K562 (cell line): ENCODE data around the gene CYLD. TPM values are rescaled to one million over a fixed set of nuclear protein-coding genes. Genes with fewer than 3 reads are reported as not detected.

Experiments
- ATAC-seq: fragments of 200-7000 bp; cut with Tn5 transposase; 3 replicates; pipeline ENCODE4 v1.9.1; 2020; ENCODE audit warnings: moderate library complexity
- BruUV-seq: library from RNA; stranded (reverse); fragments of 400-500 nt; replicated peaks from 2 replicates; lab custom pipeline; 2021; lab: Mats Ljungman, UMichigan
- CTCF ChIA-PET: fragments of 300-600 bp; formaldehyde crosslinking; extraction: SDS; loops from one replicate; lab custom pipeline; 2021; ENCODE audit warnings: low intra/inter-chr PET ratio; lab: Yijun Ruan, JAX
- POLR2A ChIA-PET: fragments of 300-600, 350-650 bp; sonication (Branson Sonifier 250); formaldehyde crosslinking; extraction: SDS; loops from one replicate; lab custom pipeline; 2021; ENCODE audit warnings: antibody characterized with exemption, inconsistent platforms; lab: Yijun Ruan, JAX
- DNase-seq, 4 experiments: peaks; one replicate each; pipeline versions ENCODE4 v3.0.0 to v3.0.0-alpha.2; 2011 to 2018; ENCODE audit warnings: low spot score in 3 of 4, mixed read lengths in 3 of 4; ENCODE audit errors: extremely low read depth in 1 of 4
- FAIRE-seq: peaks from 2 replicates; lab custom pipeline; 2011; peaks lifted over from hg19 to GRCh38; lab: Jason Lieb, UNC
- H2AFZ ChIP-seq: 2 replicates; pipeline ENCODE4 v1.6.0; 2011; ENCODE audit warnings: low read depth, low read length, control low read depth, inconsistent platforms
- H3K27ac ChIP-seq: fragments of 200-600 bp; 3 replicates; pipeline ENCODE4 v1.8.0; 2011; ENCODE audit warnings: low read depth, mild to moderate bottlenecking, control low read depth, inconsistent platforms, low read length, moderate library complexity, mixed read lengths; ENCODE audit errors: extremely low read depth
- H3K27me3 ChIP-seq, 2 experiments: fragments of 300-600 bp in 1 of 2; 2 replicates in 1 of 2; 3 replicates in 1 of 2; pipeline versions ENCODE4 v1.6.0 to v1.8.0; 2011; ENCODE audit warnings: inconsistent platforms in 2 of 2, low read length in 2 of 2, mild to moderate bottlenecking in 1 of 2, mixed read lengths in 1 of 2, moderate library complexity in 1 of 2; ENCODE audit not compliant: control insufficient read depth in 2 of 2, insufficient read depth in 2 of 2
- H3K36me3 ChIP-seq: fragments of 300-600 bp; 3 replicates; pipeline ENCODE4 v1.8.0; 2011; ENCODE audit warnings: mild to moderate bottlenecking, low read length, inconsistent platforms; ENCODE audit not compliant: control insufficient read depth, insufficient read depth
- H3K4me1 ChIP-seq, 2 experiments: fragments of 200-600 bp in 1 of 2; replicated peaks in 1 of 2; 2 replicates in 1 of 2; 3 replicates in 1 of 2; pipeline versions ENCODE4 v1.5.1 to v1.8.0; 2011; ENCODE audit warnings: inconsistent platforms in 2 of 2, low read length in 2 of 2, mild to moderate bottlenecking in 1 of 2, mixed read lengths in 1 of 2, moderate library complexity in 1 of 2; ENCODE audit not compliant: control insufficient read depth in 2 of 2, insufficient read depth in 2 of 2
- H3K4me2 ChIP-seq: 2 replicates; pipeline ENCODE4 v1.6.1; 2011; ENCODE audit warnings: low read length, control low read depth, inconsistent platforms, mixed read lengths; ENCODE audit not compliant: insufficient read depth
- H3K4me3 ChIP-seq: fragments of 200-600 bp; sonication (generic), shearing (Covaris generic); 2 replicates; pipeline ENCODE4 v1.5.1; 2016; ENCODE audit warnings: control low read depth, inconsistent platforms
- H3K79me2 ChIP-seq: fragments of 200-600 bp; 3 replicates; pipeline ENCODE4 v1.8.0; 2011; ENCODE audit warnings: low read length, inconsistent platforms; ENCODE audit not compliant: control insufficient read depth, insufficient read depth
- H3K9ac ChIP-seq, 2 experiments: 2 replicates each; pipeline versions ENCODE4 v1.6.0 to v1.6.1; 2011; ENCODE audit warnings: low read depth in 2 of 2, low read length in 2 of 2, control low read depth in 1 of 2, inconsistent platforms in 1 of 2, mild to moderate bottlenecking in 1 of 2, mixed read lengths in 1 of 2; ENCODE audit not compliant: insufficient read depth in 1 of 2
- H3K9me1 ChIP-seq: one replicate; pipeline ENCODE4 v1.6.0; 2011; ENCODE audit warnings: inconsistent platforms, mild to moderate bottlenecking, low read length, moderate library complexity; ENCODE audit not compliant: control insufficient read depth, insufficient read depth
- H3K9me3 ChIP-seq: replicated peaks from 2 replicates; pipeline ENCODE4 v1.5.1; 2011; ENCODE audit warnings: low read depth, low read length, inconsistent platforms; ENCODE audit not compliant: control insufficient read depth, insufficient read depth
- H4K20me1 ChIP-seq: replicated peaks from 2 replicates; pipeline ENCODE4 v1.6.1; 2011; ENCODE audit warnings: low read length, inconsistent platforms, mixed read lengths; ENCODE audit not compliant: control insufficient read depth, insufficient read depth
- ARID2 ChIP-seq: fragments of 450-650 bp; IDR thresholded peaks from 2 replicates; pipeline ENCODE4 v1.6.1; 2017; ENCODE audit warnings: antibody characterized with exemption, mild to moderate bottlenecking
- BCL6 ChIP-seq: fragments of 250-450 bp; sonication (Bioruptor Pico); IDR thresholded peaks from 2 replicates; pipeline ENCODE4 v1.4.0; 2020
- CTCF ChIP-seq, 3 experiments: IDR thresholded peaks in 2 of 3; conservative IDR thresholded peaks in 1 of 3; 2 replicates each; pipeline ENCODE4 v1.5.1; 2011 to 2012; ENCODE audit warnings: low read length in 3 of 3, mild to moderate bottlenecking in 3 of 3, control low read depth in 2 of 3, improper control_type of control experiment in 1 of 3, inconsistent platforms in 1 of 3, low read depth in 1 of 3, mixed read lengths in 1 of 3, moderate library complexity in 1 of 3; ENCODE audit not compliant: insufficient read depth in 2 of 3
- ETV1 ChIP-seq: fragments of 450-650 bp; conservative IDR thresholded peaks from 2 replicates; pipeline ENCODE4 v1.6.1; 2016; ENCODE audit warnings: missing genetic modification characterization, control low read depth, low read depth, missing compliant biosample characterization
- GABPB1 ChIP-seq: sonication (generic); formaldehyde crosslinking; IDR thresholded peaks from 2 replicates; pipeline ENCODE4 v1.8.0; 2022; ENCODE audit warnings: mild to moderate bottlenecking, missing genetic modification reagents
- KDM5B ChIP-seq: fragments of 200-600 bp; sonication (generic); IDR thresholded peaks from 2 replicates; pipeline ENCODE4 v1.6.1; 2012; ENCODE audit warnings: low read depth, mild to moderate bottlenecking, moderate library complexity, low read length, control low read depth, inconsistent platforms; ENCODE audit not compliant: insufficient replicate concordance
- MTA1 ChIP-seq: fragments of 450-650 bp; IDR thresholded peaks from 2 replicates; pipeline ENCODE4 v1.6.1; 2017; ENCODE audit warnings: borderline replicate concordance
- NELFE ChIP-seq: IDR thresholded peaks from 2 replicates; pipeline ENCODE4 v1.6.1; 2011; ENCODE audit warnings: mild to moderate bottlenecking; ENCODE audit not compliant: insufficient read depth, insufficient read length
- NFIC ChIP-seq: fragments of 450-650 bp; IDR thresholded peaks from 2 replicates; pipeline ENCODE4 v1.6.1; 2017; ENCODE audit warnings: mild to moderate bottlenecking, inconsistent platforms
- POLR2B ChIP-seq: fragments of 450-650 bp; IDR thresholded peaks from 2 replicates; pipeline ENCODE4 v1.6.1; 2018; ENCODE audit warnings: low read depth; ENCODE audit not compliant: partially characterized antibody
- SREBF1 ChIP-seq: fragments of 150-350 bp; IDR thresholded peaks from 2 replicates; pipeline ENCODE4 v1.6.1; 2014; ENCODE audit warnings: antibody characterized with exemption, low read depth, low read length, borderline replicate concordance
- STAG1 ChIP-seq: sonication (generic); formaldehyde crosslinking; IDR thresholded peaks from 2 replicates; pipeline ENCODE4 v1.5.0; 2020; ENCODE audit warnings: missing genetic modification reagents, borderline replicate concordance
- ZBTB12 ChIP-seq: fragments of 250-450 bp; sonication (Bioruptor Pico); IDR thresholded peaks from 2 replicates; pipeline ENCODE4 v1.4.0; 2020
- ZNF518B ChIP-seq: fragments of 250-450 bp; sonication (Bioruptor Pico); IDR thresholded peaks from 2 replicates; pipeline ENCODE4 v1.5.0; 2021; ENCODE audit warnings: mild to moderate bottlenecking, moderate library complexity
- ZNF780A ChIP-seq: fragments of 250-450 bp; sonication (Bioruptor Pico); IDR thresholded peaks from 2 replicates; pipeline ENCODE4 v1.5.0; 2021; ENCODE audit warnings: mild to moderate bottlenecking
- WGBS: fragments of 100-300 bp; shearing (Covaris generic); methylation state at CpG from one replicate; pipeline ENCODE4 v1.1.6; 2016; ENCODE audit warnings: low coverage, mixed read lengths; ENCODE audit not compliant: insufficient coverage; ENCODE audit errors: missing lambda C conversion rate; 5-methylcytosine and 5-hydroxymethylcytosine counted together
- in situ Hi-C: fragments of 300-500 bp; cut with MboI; formaldehyde crosslinking; loops from 4 replicates; pipeline ENCODE4 v1.15.0; 2018; ENCODE audit warnings: inconsistent platforms, mixed read lengths
- intact Hi-C: fragments of 100-400 bp; cut with micrococcal nuclease; formaldehyde crosslinking; loops from 2 replicates; pipeline ENCODE4 v1.14.2; 2022
- polyA plus RNA-seq, 8 experiments: library from polyadenylated mRNA; depleted of rRNA in 4 of 8; stranded (reverse) in 5 of 8; unstranded in 3 of 8; fragments of >200 nt; fragmentation: Nextera tagmentation in 2 of 8; fragmentation: Illumina TruSeq in 1 of 8; extraction: Ambion mirVana in 2 of 8; extraction: Trizol in 1 of 8; gene quantifications; 2 replicates each; pipeline versions ENCODE4 v1.2.1 to v1.2.3, GENCODE V29; 2011 to 2014; ENCODE audit warnings: inconsistent platforms in 1 of 8, missing spikeins in 1 of 8
- total RNA-seq, 7 experiments: library from RNA; depleted of rRNA in 6 of 7; stranded (reverse); fragments of >200 nt in 6 of 7; fragmentation: Illumina TruSeq in 2 of 7; extraction: Trizol in 2 of 7; gene quantifications; 2 replicates each; pipeline versions ENCODE4 v1.2.1 to v1.2.3, GENCODE V29; 2011 to 2021; ENCODE audit warnings: low replicate concordance in 1 of 7
- TF ChIP-seq, protein P1 (sequence below): fragments of 250-450 bp; sonication (Bioruptor Pico); IDR thresholded peaks from 2 replicates; pipeline ENCODE4 v1.8.0; 2021; ENCODE audit warnings: mild to moderate bottlenecking, moderate library complexity

CYLD gene
- total and polyA plus RNA-seq, 9 of the 15 experiments (the other 6 are each of a cell fraction or from before 2014, with no cell fraction given), result 3.4 to 7.4 (median 5.3) TPM

DNA sequence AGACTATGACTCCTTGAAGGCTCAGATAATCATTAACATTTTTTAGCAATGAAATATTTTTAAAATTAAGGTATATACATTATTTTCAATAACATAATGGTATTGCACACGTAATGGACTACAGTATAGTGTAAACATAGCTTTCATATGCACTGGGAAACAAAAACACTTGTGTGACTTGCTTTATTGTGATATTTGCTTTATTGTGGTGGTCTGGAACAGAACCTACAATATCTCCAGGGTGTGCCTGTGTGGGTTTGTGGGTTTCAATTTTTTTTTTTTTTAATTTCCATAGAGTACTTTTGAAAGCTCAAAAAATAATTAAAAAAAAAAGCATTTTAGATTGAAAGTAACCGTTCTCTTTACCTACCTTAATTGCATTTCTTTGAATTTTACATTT lies 25.3 kb downstream of the CYLD start:
- Histone ChIP-seq H3K79me2 (no peaks in the 10 kb centered on the region), H3K9me1 (no peaks in the 10 kb centered on the region), H3K27ac (no peak overlapping the region), H3K4me2 (no peak overlapping the region), H3K9me3 (no peaks in the 10 kb centered on the region), H4K20me1 (no peaks in the 10 kb centered on the region), H3K27me3 (no peaks in the 10 kb centered on the region), H3K4me3 (no peak overlapping the region), H3K36me3 (no peaks in the 10 kb centered on the region), H3K4me1 (peaks cover 0 to 4% of the 10 kb centered on the region in 2 experiments; a peak in 1 of 5 replicates), H2AFZ (no peak overlapping the region), H3K9ac (no peak overlapping the region)
- no TSS peak for BruUV-seq
- CTCF ChIA-PET, result no interaction called here
- DNase-seq (no peak), ATAC-seq (no peak), FAIRE-seq (no peak)
- WGBS, result 0% methylated on average over 2 of the region's 2 CpGs
- in situ Hi-C loops, result no loop called here
- intact Hi-C loops, result no loop called here
- POLR2A ChIA-PET, result no interaction called here
- TF ChIP-seq, protein P1, sequence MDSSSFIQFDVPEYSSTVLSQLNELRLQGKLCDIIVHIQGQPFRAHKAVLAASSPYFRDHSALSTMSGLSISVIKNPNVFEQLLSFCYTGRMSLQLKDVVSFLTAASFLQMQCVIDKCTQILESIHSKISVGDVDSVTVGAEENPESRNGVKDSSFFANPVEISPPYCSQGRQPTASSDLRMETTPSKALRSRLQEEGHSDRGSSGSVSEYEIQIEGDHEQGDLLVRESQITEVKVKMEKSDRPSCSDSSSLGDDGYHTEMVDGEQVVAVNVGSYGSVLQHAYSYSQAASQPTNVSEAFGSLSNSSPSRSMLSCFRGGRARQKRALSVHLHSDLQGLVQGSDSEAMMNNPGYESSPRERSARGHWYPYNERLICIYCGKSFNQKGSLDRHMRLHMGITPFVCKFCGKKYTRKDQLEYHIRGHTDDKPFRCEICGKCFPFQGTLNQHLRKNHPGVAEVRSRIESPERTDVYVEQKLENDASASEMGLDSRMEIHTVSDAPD (CRISPR knock-in tag), result no peak
- TF ChIP-seq MTA1 (no peak), GABPB1 (CRISPR knock-in tag) (no peak), CTCF (IDR thresholded peaks at IDR 0.05 in 2 of 3, conservative IDR thresholded peaks at IDR 0.05 in 1 of 3; ENCODE audit: insufficient read depth in 2 of 3, low read depth in 1 of 3, low read length in 3 of 3) (no peak), KDM5B (no peak), ETV1 (tag) (no peak), ZNF780A (CRISPR knock-in tag) (no peak), ARID2 (no peak), ZNF518B (CRISPR knock-in tag) (no peak), POLR2B (no peak), SREBF1 (no peak), NELFE (no peak), NFIC (no peak), BCL6 (CRISPR knock-in tag) (no peak), STAG1 (no peak), ZBTB12 (CRISPR knock-in tag) (no peak)
